Liver (tissue), 9 donors: ENCODE data around the gene SPTBN4. TPM values are rescaled to one million over a fixed set of nuclear protein-coding genes. Genes with fewer than 3 reads are reported as not detected.

Experiments used
- DNase-seq: peaks from one replicate; pipeline ENCODE4 v3.0.0-alpha.2; 2017; ENCODE audit warnings: low spot score
- H3K27ac ChIP-seq, 2 donors: one replicate each; pipeline ENCODE4 v1.7.0; 2013; ENCODE audit warnings: inconsistent platforms in 2 of 2, low read length in 2 of 2, control low read depth in 1 of 2, low read depth in 1 of 2, mild to moderate bottlenecking in 1 of 2
- H3K27me3 ChIP-seq, 4 donors: one replicate each; pipeline versions ENCODE4 v1.6.1 to v1.7.0; 2013; ENCODE audit warnings: low read length in 3 of 4, inconsistent platforms in 1 of 4, mild to moderate bottlenecking in 1 of 4, moderate library complexity in 1 of 4; ENCODE audit not compliant: control insufficient read depth in 4 of 4, insufficient read depth in 4 of 4
- H3K36me3 ChIP-seq, 4 donors: one replicate each; pipeline versions ENCODE4 v1.6.1 to v1.7.0; 2013; ENCODE audit warnings: low read length in 3 of 4, mild to moderate bottlenecking in 3 of 4, low read depth in 1 of 4, moderate library complexity in 1 of 4; ENCODE audit not compliant: control insufficient read depth in 4 of 4, insufficient read depth in 3 of 4
- H3K4me1 ChIP-seq, 4 donors: one replicate each; pipeline versions ENCODE4 v1.6.1 to v1.7.0; 2013; ENCODE audit warnings: low read length in 3 of 4, mild to moderate bottlenecking in 3 of 4, moderate library complexity in 1 of 4; ENCODE audit not compliant: control insufficient read depth in 4 of 4, insufficient read depth in 4 of 4
- H3K4me3 ChIP-seq, 3 donors: one replicate each; pipeline versions ENCODE4 v1.6.1 to v1.7.0; 2013; ENCODE audit warnings: low read length in 3 of 3, control low read depth in 1 of 3, low read depth in 1 of 3, mild to moderate bottlenecking in 1 of 3
- H3K9ac ChIP-seq, 2 donors: one replicate each; pipeline ENCODE4 v1.7.0; 2013; ENCODE audit warnings: low read length in 2 of 2, mild to moderate bottlenecking in 2 of 2, moderate library complexity in 2 of 2, control low read depth in 1 of 2, low read depth in 1 of 2
- H3K9me3 ChIP-seq, 4 donors: one replicate each; pipeline versions ENCODE4 v1.6.1 to v1.7.0; 2013; ENCODE audit warnings: low read length in 3 of 4; ENCODE audit not compliant: control insufficient read depth in 4 of 4
- EGR1 ChIP-seq, 2 donors: IDR thresholded peaks; 2 replicates each; pipeline ENCODE4 v1.6.1; 2016 to 2018; ENCODE audit warnings: antibody characterized with exemption in 2 of 2, low read depth in 2 of 2
- FOXA1 ChIP-seq: IDR thresholded peaks from 2 replicates; pipeline ENCODE4 v1.6.1; 2016; ENCODE audit warnings: antibody characterized with exemption
- FOXA2 ChIP-seq: IDR thresholded peaks from 2 replicates; pipeline ENCODE4 v1.6.1; 2016; ENCODE audit warnings: antibody characterized with exemption
- GABPA ChIP-seq, 2 donors: IDR thresholded peaks in 1 of 2; conservative IDR thresholded peaks in 1 of 2; 2 replicates each; pipeline ENCODE4 v1.6.1; 2016; ENCODE audit warnings: antibody characterized with exemption in 2 of 2, mild to moderate bottlenecking in 1 of 2, moderate library complexity in 1 of 2
- HNF4G ChIP-seq: IDR thresholded peaks from 2 replicates; pipeline ENCODE4 v1.6.1; 2016; ENCODE audit warnings: antibody characterized with exemption
- JUND ChIP-seq, 2 donors: IDR thresholded peaks; 2 replicates each; pipeline ENCODE4 v1.6.1; 2016; ENCODE audit warnings: antibody characterized with exemption in 2 of 2
- NR2F2 ChIP-seq: IDR thresholded peaks from 2 replicates; pipeline ENCODE4 v1.6.1; 2016; ENCODE audit warnings: antibody characterized with exemption
- RXRA ChIP-seq, 2 donors: IDR thresholded peaks; 2 replicates each; pipeline ENCODE4 v1.6.1; 2017 to 2018; ENCODE audit warnings: antibody characterized with exemption in 2 of 2, mild to moderate bottlenecking in 1 of 2
- SP1 ChIP-seq: IDR thresholded peaks from 2 replicates; pipeline ENCODE4 v1.6.1; 2018; ENCODE audit warnings: antibody characterized with exemption, mild to moderate bottlenecking
- TAF1 ChIP-seq: conservative IDR thresholded peaks from 2 replicates; pipeline ENCODE4 v1.6.1; 2016; ENCODE audit warnings: antibody characterized with exemption, mild to moderate bottlenecking
- YY1 ChIP-seq: IDR thresholded peaks from 2 replicates; pipeline ENCODE4 v1.6.1; 2016; ENCODE audit warnings: antibody characterized with exemption, mild to moderate bottlenecking
- WGBS: extraction: QIAGEN DNeasy Blood & Tissue Kit; methylation state at CpG from one replicate; pipeline ENCODE4 v1.1.7; 2013; 5-methylcytosine and 5-hydroxymethylcytosine counted together
- polyA plus RNA-seq, 2 donors: library from polyadenylated mRNA; stranded (reverse) in 1 of 2; unstranded in 1 of 2; fragments of 200-250 nt in 1 of 2; fragments of >200 nt in 1 of 2; fragmentation: Nextera tagmentation in 1 of 2; extraction: Ambion mirVana in 1 of 2; gene quantifications; one replicate each; pipeline versions ENCODE4 v1.2.1 to v1.2.3, GENCODE V29; 2013 to 2015
- total RNA-seq, 2 donors: library from RNA; depleted of rRNA; stranded (reverse); fragments of >200 nt; gene quantifications; one replicate each; pipeline ENCODE4 v1.2.3, GENCODE V29; 2014
- TF ChIP-seq, protein P1 (sequence below): IDR thresholded peaks from 2 replicates; pipeline ENCODE4 v1.6.1; 2016; ENCODE audit warnings: antibody characterized with exemption
- TF ChIP-seq, protein P2 (sequence below): fragments of 150-350 bp; IDR thresholded peaks from 2 replicates; pipeline ENCODE4 v1.5.1; 2017; ENCODE audit warnings: improper control_type of control experiment, low read depth, low read length; ENCODE audit not compliant: missing input control
- TF ChIP-seq, protein P3 (sequence below): IDR thresholded peaks from 2 replicates; pipeline ENCODE4 v1.6.1; 2016; ENCODE audit warnings: antibody characterized with exemption
- TF ChIP-seq, protein P4 (sequence below): IDR thresholded peaks from 2 replicates; pipeline ENCODE4 v1.6.1; 2016; ENCODE audit warnings: antibody characterized with exemption, mild to moderate bottlenecking
- donor health status: healthy.
- donor health status: healthy.
- donor health status: healthy.
- donor health status: healthy.
- donor health status: healthy.

The SPTBN4 gene
- total and polyA plus RNA-seq, 4 donors, result 0.13 to 1.1 (median 0.62) TPM

DNA sequence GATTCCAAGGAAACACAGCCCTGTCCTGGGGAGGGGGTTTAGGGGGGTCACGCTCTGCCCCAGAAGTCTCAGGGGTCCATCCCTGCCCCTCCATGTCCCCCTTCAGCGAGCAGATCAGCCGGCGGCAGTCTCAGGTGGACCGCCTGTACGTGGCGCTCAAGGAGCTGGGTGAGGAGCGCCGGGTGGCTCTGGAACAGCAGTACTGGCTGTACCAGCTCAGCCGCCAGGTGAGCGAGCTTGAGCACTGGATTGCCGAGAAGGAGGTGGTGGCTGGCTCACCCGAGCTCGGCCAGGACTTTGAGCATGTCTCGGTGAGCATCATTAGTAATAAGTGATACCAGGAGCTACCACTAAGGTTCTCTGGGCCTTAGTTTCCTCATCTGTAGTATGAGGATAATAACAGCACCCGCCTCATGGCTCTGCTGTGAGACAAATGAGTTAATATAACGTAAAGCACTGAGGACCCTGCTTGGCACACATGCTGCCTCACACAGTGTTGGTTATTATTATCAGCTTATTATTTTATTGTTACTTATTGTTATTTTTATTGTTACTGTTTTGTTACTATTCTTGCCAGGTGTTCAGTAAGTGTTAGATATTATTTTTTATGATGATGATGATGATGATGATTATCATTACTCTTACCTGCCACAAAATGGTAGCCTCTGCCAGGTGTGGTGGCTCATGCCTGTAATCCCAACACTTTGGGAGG lies 89.3 kb downstream of the SPTBN4 start (continued):
- TF ChIP-seq YY1 (no peak), RXRA (IDR thresholded peaks at IDR 0.05) (no peak), FOXA2 (no peak), SP1 (no peak), TAF1 (no peak), FOXA1 (no peak)
- TF ChIP-seq, protein P1, sequence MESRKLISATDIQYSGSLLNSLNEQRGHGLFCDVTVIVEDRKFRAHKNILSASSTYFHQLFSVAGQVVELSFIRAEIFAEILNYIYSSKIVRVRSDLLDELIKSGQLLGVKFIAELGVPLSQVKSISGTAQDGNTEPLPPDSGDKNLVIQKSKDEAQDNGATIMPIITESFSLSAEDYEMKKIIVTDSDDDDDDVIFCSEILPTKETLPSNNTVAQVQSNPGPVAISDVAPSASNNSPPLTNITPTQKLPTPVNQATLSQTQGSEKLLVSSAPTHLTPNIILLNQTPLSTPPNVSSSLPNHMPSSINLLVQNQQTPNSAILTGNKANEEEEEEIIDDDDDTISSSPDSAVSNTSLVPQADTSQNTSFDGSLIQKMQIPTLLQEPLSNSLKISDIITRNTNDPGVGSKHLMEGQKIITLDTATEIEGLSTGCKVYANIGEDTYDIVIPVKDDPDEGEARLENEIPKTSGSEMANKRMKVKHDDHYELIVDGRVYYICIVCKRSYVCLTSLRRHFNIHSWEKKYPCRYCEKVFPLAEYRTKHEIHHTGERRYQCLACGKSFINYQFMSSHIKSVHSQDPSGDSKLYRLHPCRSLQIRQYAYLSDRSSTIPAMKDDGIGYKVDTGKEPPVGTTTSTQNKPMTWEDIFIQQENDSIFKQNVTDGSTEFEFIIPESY, result no peak

DNA sequence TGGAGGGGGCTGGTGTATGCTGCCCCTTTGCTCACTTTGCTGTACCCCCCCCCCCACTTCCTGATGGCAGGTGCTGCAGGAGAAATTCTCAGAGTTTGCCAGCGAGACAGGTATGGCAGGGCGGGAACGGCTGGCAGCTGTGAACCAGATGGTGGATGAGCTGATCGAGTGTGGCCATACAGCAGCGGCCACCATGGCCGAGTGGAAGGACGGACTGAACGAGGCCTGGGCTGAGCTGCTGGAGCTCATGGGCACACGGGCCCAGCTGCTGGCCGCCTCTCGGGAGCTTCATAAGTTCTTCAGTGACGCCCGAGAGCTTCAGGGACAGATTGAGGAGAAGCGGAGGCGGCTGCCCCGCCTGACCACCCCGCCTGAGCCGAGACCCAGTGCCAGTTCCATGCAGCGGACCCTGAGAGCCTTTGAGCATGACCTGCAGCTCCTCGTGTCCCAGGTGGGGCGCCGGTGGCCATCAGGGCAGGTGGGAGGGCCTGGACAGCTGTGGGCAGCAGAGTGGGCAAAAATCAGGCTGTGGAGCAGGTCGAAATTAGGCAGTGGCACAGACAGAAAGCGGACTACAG lies 90.2 kb downstream of the SPTBN4 start:
- no peak for TF ChIP-seq NR2F2
- TF ChIP-seq HNF4G, result no peak
- TF ChIP-seq JUND (IDR thresholded peaks at IDR 0.05), result no peak
- no peak for TF ChIP-seq YY1
- TF ChIP-seq RXRA (IDR thresholded peaks at IDR 0.05), result no peak
- TF ChIP-seq, protein P2, sequence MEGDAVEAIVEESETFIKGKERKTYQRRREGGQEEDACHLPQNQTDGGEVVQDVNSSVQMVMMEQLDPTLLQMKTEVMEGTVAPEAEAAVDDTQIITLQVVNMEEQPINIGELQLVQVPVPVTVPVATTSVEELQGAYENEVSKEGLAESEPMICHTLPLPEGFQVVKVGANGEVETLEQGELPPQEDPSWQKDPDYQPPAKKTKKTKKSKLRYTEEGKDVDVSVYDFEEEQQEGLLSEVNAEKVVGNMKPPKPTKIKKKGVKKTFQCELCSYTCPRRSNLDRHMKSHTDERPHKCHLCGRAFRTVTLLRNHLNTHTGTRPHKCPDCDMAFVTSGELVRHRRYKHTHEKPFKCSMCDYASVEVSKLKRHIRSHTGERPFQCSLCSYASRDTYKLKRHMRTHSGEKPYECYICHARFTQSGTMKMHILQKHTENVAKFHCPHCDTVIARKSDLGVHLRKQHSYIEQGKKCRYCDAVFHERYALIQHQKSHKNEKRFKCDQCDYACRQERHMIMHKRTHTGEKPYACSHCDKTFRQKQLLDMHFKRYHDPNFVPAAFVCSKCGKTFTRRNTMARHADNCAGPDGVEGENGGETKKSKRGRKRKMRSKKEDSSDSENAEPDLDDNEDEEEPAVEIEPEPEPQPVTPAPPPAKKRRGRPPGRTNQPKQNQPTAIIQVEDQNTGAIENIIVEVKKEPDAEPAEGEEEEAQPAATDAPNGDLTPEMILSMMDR, result no peak
- TF ChIP-seq, protein P3, sequence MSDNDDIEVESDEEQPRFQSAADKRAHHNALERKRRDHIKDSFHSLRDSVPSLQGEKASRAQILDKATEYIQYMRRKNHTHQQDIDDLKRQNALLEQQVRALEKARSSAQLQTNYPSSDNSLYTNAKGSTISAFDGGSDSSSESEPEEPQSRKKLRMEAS, result no peak
- TF ChIP-seq, protein P4, sequence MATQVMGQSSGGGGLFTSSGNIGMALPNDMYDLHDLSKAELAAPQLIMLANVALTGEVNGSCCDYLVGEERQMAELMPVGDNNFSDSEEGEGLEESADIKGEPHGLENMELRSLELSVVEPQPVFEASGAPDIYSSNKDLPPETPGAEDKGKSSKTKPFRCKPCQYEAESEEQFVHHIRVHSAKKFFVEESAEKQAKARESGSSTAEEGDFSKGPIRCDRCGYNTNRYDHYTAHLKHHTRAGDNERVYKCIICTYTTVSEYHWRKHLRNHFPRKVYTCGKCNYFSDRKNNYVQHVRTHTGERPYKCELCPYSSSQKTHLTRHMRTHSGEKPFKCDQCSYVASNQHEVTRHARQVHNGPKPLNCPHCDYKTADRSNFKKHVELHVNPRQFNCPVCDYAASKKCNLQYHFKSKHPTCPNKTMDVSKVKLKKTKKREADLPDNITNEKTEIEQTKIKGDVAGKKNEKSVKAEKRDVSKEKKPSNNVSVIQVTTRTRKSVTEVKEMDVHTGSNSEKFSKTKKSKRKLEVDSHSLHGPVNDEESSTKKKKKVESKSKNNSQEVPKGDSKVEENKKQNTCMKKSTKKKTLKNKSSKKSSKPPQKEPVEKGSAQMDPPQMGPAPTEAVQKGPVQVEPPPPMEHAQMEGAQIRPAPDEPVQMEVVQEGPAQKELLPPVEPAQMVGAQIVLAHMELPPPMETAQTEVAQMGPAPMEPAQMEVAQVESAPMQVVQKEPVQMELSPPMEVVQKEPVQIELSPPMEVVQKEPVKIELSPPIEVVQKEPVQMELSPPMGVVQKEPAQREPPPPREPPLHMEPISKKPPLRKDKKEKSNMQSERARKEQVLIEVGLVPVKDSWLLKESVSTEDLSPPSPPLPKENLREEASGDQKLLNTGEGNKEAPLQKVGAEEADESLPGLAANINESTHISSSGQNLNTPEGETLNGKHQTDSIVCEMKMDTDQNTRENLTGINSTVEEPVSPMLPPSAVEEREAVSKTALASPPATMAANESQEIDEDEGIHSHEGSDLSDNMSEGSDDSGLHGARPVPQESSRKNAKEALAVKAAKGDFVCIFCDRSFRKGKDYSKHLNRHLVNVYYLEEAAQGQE, result no peak
- no peak for TF ChIP-seq GABPA (IDR thresholded peaks at IDR 0.05 in 1 of 2, conservative IDR thresholded peaks at IDR 0.05 in 1 of 2)
- no peak for TF ChIP-seq TAF1
- TF ChIP-seq FOXA1, result no peak
- TF ChIP-seq EGR1 (IDR thresholded peaks at IDR 0.05; ENCODE audit: low read depth in 2 of 2), result no peak
- no peak overlapping the region for H3K4me3 ChIP-seq
- peaks cover 0 to 4% (median under 1%) of the 10 kb centered on the region in 4 donors for H3K27me3 ChIP-seq
- H3K36me3 ChIP-seq, result no peaks in the 10 kb centered on the region
- H3K4me1 ChIP-seq, result no peaks in the 10 kb centered on the region
- H3K9me3 ChIP-seq, result no peaks in the 10 kb centered on the region
- 88% methylated on average over 24 of the region's 24 CpGs for WGBS
- no peak overlapping the region for H3K9ac ChIP-seq
- no peak for DNase-seq
- no peak overlapping the region for H3K27ac ChIP-seq
